NCI-H526 treated with DMSO at 0.1 percent for 48 hours (cell line): ENCODE results near the gene NT5C.

Source experiments
- DNase-seq: peaks from one replicate; lab custom pipeline; 2025; lab: John Stamatoyannopoulos, UW

NT5C gene

GRCh38 chr17:75091855-75092327 is 39.7 kb downstream of the NT5C start:
- DNase-seq, result no peak

DNA sequence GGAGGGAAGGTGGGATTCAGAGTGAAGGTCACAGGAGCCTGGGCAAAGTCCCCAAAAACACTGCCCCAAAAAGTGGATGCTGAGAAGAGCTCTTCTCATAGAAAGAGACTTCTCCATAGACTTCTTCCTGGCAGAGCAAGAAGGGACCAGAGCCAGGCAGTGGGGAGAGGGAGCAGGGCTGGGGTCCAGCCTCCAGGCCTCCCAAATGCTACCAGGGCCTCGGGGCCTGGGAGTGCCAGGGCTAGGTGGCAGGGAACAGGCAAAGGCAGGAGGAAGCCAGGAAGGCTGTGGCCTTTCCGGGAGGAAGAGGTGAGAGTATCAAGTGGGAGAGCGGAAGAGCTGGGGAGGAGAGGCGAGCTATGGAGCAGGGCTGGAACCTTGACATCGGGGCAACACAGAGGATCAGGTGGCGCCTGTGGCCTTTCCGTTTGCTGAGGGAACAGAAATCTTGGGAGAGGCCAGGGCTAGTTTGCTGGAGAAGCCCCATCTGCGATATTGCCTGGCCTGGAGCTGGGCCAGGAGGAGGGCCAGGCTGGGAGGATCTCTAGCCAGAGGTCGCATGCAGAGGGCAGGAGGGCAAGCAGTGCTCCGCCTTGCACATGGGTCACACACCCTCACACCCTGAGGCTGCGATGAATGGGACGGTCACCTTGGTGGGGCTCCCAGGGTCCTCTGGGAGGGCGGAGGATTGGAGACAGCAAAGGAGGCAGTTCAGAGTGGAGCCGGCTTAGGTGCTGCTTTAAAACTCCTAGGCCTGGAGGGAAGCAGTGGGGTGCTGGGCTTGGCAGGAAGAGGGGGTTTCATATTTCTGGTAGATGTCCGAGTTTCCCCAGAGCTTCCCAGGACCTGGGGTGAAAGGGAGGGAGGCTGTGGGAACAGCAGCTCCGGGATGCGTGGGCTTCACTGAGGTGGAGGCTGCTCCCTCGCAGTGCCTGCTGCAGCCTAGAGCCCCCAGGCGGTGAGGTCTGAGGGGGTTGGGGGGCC is 40.4 kb downstream of the NT5C start:
- no peak for DNase-seq

DNA sequence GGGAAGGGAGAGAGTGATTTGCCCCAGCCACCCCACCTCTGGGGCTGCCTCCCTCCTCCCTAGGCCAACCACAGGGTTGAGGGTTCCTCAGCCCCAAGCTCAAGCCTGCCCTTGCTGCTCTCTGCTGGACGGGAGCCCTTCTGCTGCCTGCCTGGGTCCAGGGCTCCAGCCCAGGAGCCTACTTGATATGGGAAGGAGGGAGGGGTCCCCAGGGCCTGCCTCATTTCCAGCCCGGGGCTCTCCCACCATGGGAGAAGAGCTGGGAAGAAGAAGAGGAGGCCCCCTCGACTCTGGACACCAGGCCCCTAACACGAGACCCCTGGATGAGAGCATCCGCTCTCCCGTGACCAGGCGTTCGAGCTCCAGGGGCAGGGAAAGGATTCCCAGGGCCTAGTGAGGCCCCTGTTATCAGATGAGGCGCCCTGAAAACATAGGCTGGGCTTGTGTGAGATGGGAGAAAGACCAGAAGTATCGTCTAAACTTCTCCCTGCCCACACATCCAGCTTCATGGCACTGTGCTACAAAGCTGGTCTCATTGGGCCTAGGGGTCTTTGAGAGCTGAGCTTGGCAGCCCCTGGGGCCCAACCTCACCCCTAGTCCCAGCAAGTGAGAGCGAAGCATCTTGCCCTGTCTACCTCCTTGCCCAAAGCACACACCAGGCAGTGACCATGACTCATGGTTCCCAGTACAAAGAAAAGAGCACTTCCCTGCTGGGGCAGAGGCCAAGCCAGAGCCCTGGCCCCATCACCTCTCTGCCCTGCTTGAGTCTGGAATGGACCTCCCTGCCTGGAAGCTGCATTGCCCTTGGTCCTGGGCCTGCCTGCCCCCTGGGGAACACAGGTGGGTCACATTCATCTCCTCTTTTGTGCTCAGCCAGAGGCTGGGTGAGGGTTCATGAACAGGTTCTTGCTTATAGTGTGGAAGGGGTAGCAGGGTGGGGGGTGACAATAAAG is 42.8 kb downstream of the NT5C start:
- no peak for DNase-seq

- DNase-seq, result no peak
These were observed 43.7 kb downstream of the NT5C start, which contains the start of gene SLC16A5 for GRCh38 chr17:75087558-75088453. Gene SLC16A5 (plus strand): TSS chr17:75087954. CDS start chr17:75093637, 5,683 bp downstream.

- DNase-seq, result no peak
These were observed 44.4 kb downstream of the NT5C start for GRCh38 chr17:75087182-75087557.

DNA sequence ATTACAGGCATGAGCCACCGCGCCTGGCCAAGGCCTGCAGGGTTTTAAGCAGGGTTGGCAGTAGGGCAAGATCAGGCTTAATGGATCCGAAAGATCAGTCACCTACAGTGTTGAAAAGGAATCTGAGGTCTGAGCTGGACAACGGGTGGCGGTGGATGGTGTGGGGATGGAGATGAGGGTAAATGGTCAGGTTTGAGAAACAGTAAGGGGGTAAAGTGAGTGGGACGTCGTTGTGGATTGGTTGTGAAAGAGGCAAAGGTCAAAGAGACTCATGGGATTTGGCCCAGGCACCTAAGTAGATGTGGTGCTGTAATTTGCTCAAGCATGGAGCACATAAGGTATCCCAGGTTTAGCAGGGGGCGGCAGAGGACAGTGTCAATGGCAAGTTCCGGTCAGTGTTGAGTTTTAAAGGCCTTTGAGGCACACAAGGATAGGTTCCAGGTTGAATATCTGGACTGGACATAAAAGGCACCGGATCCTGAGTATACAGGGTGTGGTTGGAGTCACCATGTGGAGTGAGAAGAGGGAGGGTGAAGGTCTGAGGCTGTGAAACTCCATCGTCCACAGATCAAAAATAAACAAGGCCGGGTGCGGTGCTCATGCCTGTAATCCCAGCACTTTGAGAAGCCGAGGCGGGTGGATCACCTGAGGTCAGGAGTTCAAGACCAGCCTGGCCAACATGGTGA is 44.9 kb downstream of the NT5C start:
- no peak for DNase-seq

GRCh38 chr17:75084039-75084660 is 47.4 kb downstream of the NT5C start:
- DNase-seq, result no peak

GRCh38 chr17:75082683-75083082 is 48.9 kb downstream of the NT5C start:
- DNase-seq, result no peak

DNA sequence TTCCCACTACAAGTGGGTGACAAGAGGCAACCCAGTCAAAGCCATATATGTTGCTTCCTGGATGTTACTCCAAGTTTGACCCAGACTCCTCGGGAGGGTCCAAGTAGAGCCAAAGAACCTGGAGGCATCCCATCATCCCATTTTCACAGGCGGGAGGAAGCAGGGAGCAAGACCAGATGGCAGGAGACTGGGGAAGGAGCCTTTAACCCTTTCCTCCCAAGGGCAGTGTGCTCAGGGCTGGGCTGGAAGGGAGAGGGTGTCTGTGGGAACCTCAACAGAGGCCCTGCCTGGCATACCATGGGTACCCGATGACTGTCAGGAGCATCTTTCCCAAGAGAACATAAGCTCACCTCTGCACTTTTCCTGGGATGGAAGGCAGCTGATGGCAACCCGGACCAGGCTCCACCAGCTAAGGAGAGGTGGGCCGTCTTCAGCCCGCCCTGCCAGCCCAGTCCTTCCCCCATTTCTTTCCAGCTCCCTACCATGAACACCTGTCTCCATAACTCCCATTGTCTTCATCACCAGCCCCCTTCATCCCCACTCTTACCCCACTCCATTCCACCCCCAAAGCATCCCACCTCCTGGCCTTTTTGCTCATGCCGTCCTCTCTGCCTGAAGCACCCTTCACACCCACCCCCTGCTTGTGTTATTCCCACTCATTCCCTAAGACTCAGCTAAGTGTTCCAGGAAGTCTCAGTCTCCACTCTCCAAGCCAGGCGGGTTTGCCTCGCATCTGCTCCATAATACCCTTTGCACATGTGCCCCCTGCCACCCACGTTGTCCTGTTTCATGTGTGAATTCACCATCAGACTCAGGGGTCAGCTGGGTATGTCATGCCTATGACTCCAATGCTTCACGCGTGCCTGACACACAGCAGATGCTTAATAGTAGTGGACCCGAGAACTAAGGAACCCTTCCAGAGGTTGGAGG is 49.7 kb downstream of the NT5C start:
- no peak for DNase-seq
